ENCODE measurements around the gene LHFPL3.

Gene LHFPL3

GRCh38 chr7:104367926-104368325 lies 39.5 kb downstream of the LHFPL3 start:
- TF ChIP-seq CREB1 (IDR thresholded peaks at IDR 0.05; ENCODE audit: low read depth) (no peak), RAD21 (IDR thresholded peaks at IDR 0.05; ENCODE audit: low read depth) (no peak), FOXM1 (IDR thresholded peaks at IDR 0.05; ENCODE audit: borderline replicate concordance, low read depth) (no peak), TAF1 (IDR thresholded peaks at IDR 0.05; ENCODE audit: low read depth) (no peak), YY1 (IDR thresholded peaks at IDR 0.05; ENCODE audit: low read depth) (no peak), REST (IDR thresholded peaks at IDR 0.05; ENCODE audit: low read depth) (no peak), TCF12 (IDR thresholded peaks at IDR 0.05; ENCODE audit: low read depth) (no peak), NFIC (IDR thresholded peaks at IDR 0.05) (no peak), EGR1 (IDR thresholded peaks at IDR 0.05) (no peak), CEBPB (IDR thresholded peaks at IDR 0.05) (no peak), TEAD4 (IDR thresholded peaks at IDR 0.05) (no peak), ZBTB7A (IDR thresholded peaks at IDR 0.05; ENCODE audit: low read depth) (no peak), EP300 (IDR thresholded peaks at IDR 0.05; ENCODE audit: borderline replicate concordance) (no peak)
- TF ChIP-seq, protein P1, sequence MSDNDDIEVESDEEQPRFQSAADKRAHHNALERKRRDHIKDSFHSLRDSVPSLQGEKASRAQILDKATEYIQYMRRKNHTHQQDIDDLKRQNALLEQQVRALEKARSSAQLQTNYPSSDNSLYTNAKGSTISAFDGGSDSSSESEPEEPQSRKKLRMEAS (IDR thresholded peaks at IDR 0.05), result no peak
- TF ChIP-seq, protein P2, sequence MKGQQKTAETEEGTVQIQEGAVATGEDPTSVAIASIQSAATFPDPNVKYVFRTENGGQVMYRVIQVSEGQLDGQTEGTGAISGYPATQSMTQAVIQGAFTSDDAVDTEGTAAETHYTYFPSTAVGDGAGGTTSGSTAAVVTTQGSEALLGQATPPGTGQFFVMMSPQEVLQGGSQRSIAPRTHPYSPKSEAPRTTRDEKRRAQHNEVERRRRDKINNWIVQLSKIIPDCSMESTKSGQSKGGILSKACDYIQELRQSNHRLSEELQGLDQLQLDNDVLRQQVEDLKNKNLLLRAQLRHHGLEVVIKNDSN (IDR thresholded peaks at IDR 0.05), result no peak

DNA sequence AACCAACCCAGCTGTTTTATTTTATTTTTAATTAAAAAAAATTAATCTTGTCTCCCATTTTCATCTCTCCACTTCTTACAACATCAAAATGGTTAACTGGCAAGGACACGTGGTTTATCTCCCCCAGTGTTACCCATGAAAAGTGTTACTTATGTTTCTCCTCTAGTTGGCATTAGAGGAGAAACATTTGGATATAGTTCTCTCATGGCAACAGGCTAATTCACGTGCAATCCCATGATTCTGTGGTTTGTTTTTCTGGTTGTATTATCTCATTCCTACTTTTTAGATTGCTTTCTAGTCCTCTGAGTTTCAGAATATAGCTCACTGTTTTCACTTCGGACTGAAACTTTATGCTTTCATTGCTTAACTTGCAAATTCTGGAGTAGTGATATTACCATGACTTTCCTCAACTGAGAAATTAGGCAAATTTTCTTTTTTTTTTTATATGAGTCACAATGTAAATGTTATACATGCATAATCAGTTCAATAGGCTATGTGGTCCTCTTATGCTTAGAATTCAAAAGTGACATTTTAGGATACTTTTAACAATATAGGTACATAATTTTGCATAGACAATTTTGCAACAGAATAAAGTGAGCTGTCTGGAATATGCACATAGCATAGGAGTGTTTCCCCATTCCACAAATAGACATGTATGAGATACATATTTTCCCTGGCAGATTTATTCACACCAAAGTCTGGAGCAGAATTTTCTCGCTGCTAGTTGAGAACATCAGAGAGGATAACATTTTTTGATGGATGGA lies 43.0 kb downstream of the LHFPL3 start:
- no peak for TF ChIP-seq CEBPB (IDR thresholded peaks at IDR 0.05)
- TF ChIP-seq, protein P1 (IDR thresholded peaks at IDR 0.05), result no peak
- TF ChIP-seq, protein P2 (IDR thresholded peaks at IDR 0.05), result no peak
- TF ChIP-seq FOXM1 (IDR thresholded peaks at IDR 0.05; ENCODE audit: borderline replicate concordance, low read depth), result no peak
- TF ChIP-seq REST (IDR thresholded peaks at IDR 0.05; ENCODE audit: low read depth), result no peak
- no peak for TF ChIP-seq CREB1 (IDR thresholded peaks at IDR 0.05; ENCODE audit: low read depth)
- no peak for TF ChIP-seq RAD21 (IDR thresholded peaks at IDR 0.05; ENCODE audit: low read depth)
- TF ChIP-seq TCF12 (IDR thresholded peaks at IDR 0.05; ENCODE audit: low read depth), result no peak
- no peak for TF ChIP-seq EGR1 (IDR thresholded peaks at IDR 0.05)
- TF ChIP-seq ZBTB7A (IDR thresholded peaks at IDR 0.05; ENCODE audit: low read depth), result no peak
- no peak for TF ChIP-seq YY1 (IDR thresholded peaks at IDR 0.05; ENCODE audit: low read depth)
- TF ChIP-seq EP300 (IDR thresholded peaks at IDR 0.05; ENCODE audit: borderline replicate concordance), result no peak

- TF ChIP-seq, protein P2 (IDR thresholded peaks at IDR 0.05), result no peak
- TF ChIP-seq EGR1 (IDR thresholded peaks at IDR 0.05) (no peak), FOXM1 (IDR thresholded peaks at IDR 0.05; ENCODE audit: borderline replicate concordance, low read depth) (no peak), ZBTB7A (IDR thresholded peaks at IDR 0.05; ENCODE audit: low read depth) (no peak), REST (IDR thresholded peaks at IDR 0.05; ENCODE audit: low read depth) (no peak), TAF1 (IDR thresholded peaks at IDR 0.05; ENCODE audit: low read depth) (no peak), CREB1 (IDR thresholded peaks at IDR 0.05; ENCODE audit: low read depth) (no peak), RAD21 (IDR thresholded peaks at IDR 0.05; ENCODE audit: low read depth) (no peak), YY1 (IDR thresholded peaks at IDR 0.05; ENCODE audit: low read depth) (no peak), CEBPB (IDR thresholded peaks at IDR 0.05) (no peak), TCF12 (IDR thresholded peaks at IDR 0.05; ENCODE audit: low read depth) (no peak), NFIC (IDR thresholded peaks at IDR 0.05) (no peak)
Observed at GRCh38 chr7:104371980-104372357, 43.6 kb downstream of the LHFPL3 start.

All from Ishikawa (cell line).